HEK293 (cell line): ENCODE measurements around the gene GMDS.

Experiments used
- SETDB1 ChIP-seq: IDR thresholded peaks from one replicate; pipeline ENCODE4 v1.6.1; 2017; ENCODE audit warnings: mild to moderate bottlenecking, low read length, moderate library complexity, mixed read lengths; ENCODE audit not compliant: insufficient read length
- ZNF140 ChIP-seq: fragments of 450-650 bp; formaldehyde crosslinking; IDR thresholded peaks from 2 replicates; pipeline ENCODE4 v1.5.1; 2016; ENCODE audit warnings: missing biosample characterization, missing genetic modification characterization
- ZNF449 ChIP-seq: fragments of 450-650 bp; formaldehyde crosslinking; IDR thresholded peaks from 2 replicates; pipeline ENCODE4 v1.5.1; 2017; ENCODE audit warnings: missing biosample characterization, mild to moderate bottlenecking, missing genetic modification characterization, moderate library complexity

GRCh38 chr6:2242311-2242710, 3.1 kb downstream of the GMDS start:
- TF ChIP-seq ZNF140 (tag by site-specific recombination) (no peak), SETDB1 (no peak), ZNF449 (tag by site-specific recombination) (no peak)
